Body of pancreas (tissue), 4 donors: Measurements from ENCODE around the gene TBL1XR1.

Experiments used
- CTCF ChIP-seq, 7 experiments: fragments of 450-650 bp in 4 of 7; fragments of 200-600 bp in 3 of 7; sonication (generic) in 3 of 7; IDR thresholded peaks; one replicate each; pipeline ENCODE4 v1.5.1; 2016 to 2019; ENCODE audit warnings: antibody characterized with exemption in 7 of 7
- POLR2A ChIP-seq, 3 donors: fragments of 450-650 bp; IDR thresholded peaks; one replicate each; pipeline ENCODE4 v1.6.1; 2016; ENCODE audit warnings: antibody characterized with exemption in 3 of 3, mild to moderate bottlenecking in 2 of 3

DNA sequence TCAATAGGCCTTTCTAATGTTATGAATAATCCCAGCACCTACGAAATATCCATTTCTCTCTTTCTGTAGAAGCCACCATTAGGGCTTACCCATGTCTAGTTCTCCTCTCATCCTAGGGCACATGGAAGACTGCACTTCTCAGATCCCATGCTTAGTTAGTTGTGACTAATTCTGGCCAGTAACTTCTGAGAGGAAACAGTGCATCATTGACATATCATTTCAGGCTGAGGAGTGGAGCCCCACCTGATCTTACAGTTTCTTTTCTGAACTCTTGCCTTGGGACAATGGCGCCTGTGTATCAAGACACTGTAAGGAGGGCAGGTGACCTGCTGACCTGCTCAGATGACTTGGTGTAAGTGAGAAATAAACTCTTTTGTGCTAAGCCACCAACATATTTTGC is 39.4 kb upstream of the TBL1XR1 start:
- no peak for TF ChIP-seq CTCF (IDR thresholded peaks at IDR 0.05)
- TF ChIP-seq POLR2A (IDR thresholded peaks at IDR 0.05), result no peak
